ENCODE measurements around the gene ZNG1B.
"Not testable (repeated sequence)": the region's sequence is repeated elsewhere in the genome, so short reads cannot be mapped to it uniquely, and the experiment has no call there.

ZNG1B gene

GRCh38 chr2:113503094-113504042 lies 65.9 kb downstream of the ZNG1B start:
- Histone ChIP-seq H3K27me3 (ENCODE audit: insufficient read depth, insufficient read length) (peaks cover 70% of the 10 kb centered on the region), H3K4me3 (ENCODE audit: insufficient read length, low read depth) (peak overlapping the region; percentile 46), H3K9ac (ENCODE audit: insufficient read length, low read depth) (peak overlapping the region; percentile 42)
- TF ChIP-seq SUZ12 (IDR thresholded peaks at IDR 0.05; ENCODE audit: extremely low read depth, insufficient read depth, insufficient read length), result peak; percentile 99
- H3K36me3 ChIP-seq (ENCODE audit: insufficient read depth, insufficient read length, low read length); H3K9me3 ChIP-seq (ENCODE audit: insufficient read depth, low read length); H3K4me1 ChIP-seq (ENCODE audit: insufficient read depth, insufficient read length): not testable (repeated sequence)
- peak; percentile 33 for DNase-seq (ENCODE audit: low read depth, low spot score)

GRCh38 chr2:113504081-113504480 lies 66.6 kb downstream of the ZNG1B start:
- peaks cover 70% of the 10 kb centered on the region for H3K27me3 ChIP-seq (ENCODE audit: insufficient read depth, insufficient read length)
- H3K9ac ChIP-seq (ENCODE audit: insufficient read length, low read depth); H3K4me3 ChIP-seq (ENCODE audit: insufficient read length, low read depth); H3K9me3 ChIP-seq (ENCODE audit: insufficient read depth, low read length); H3K36me3 ChIP-seq (ENCODE audit: insufficient read depth, insufficient read length, low read length); H3K4me1 ChIP-seq (ENCODE audit: insufficient read depth, insufficient read length); DNase-seq (ENCODE audit: low read depth, low spot score): not testable (repeated sequence)

GRCh38 chr2:113507394-113508140 lies 70.1 kb downstream of the ZNG1B start:
- H3K4me1 ChIP-seq (ENCODE audit: insufficient read depth, insufficient read length), result not testable (repeated sequence)

GRCh38 chr2:113508187-113508586 lies 70.7 kb downstream of the ZNG1B start:
- not testable (repeated sequence) for H3K4me1 ChIP-seq (ENCODE audit: insufficient read depth, insufficient read length); H3K36me3 ChIP-seq (ENCODE audit: insufficient read depth, insufficient read length, low read length); H3K4me3 ChIP-seq (ENCODE audit: insufficient read length, low read depth); H3K9me3 ChIP-seq (ENCODE audit: insufficient read depth, low read length); DNase-seq (ENCODE audit: low read depth, low spot score); H3K9ac ChIP-seq (ENCODE audit: insufficient read length, low read depth)
- H3K27me3 ChIP-seq (ENCODE audit: insufficient read depth, insufficient read length), result peaks cover 54% of the 10 kb centered on the region

More at GRCh38 chr2:113507394-113508140, 70.1 kb downstream of the ZNG1B start:
- H3K4me3 ChIP-seq (ENCODE audit: insufficient read length, low read depth); H3K36me3 ChIP-seq (ENCODE audit: insufficient read depth, insufficient read length, low read length); H3K9me3 ChIP-seq (ENCODE audit: insufficient read depth, low read length); H3K9ac ChIP-seq (ENCODE audit: insufficient read length, low read depth); DNase-seq (ENCODE audit: low read depth, low spot score): not testable (repeated sequence)
- H3K27me3 ChIP-seq (ENCODE audit: insufficient read depth, insufficient read length), result peaks cover 60% of the 10 kb centered on the region

GRCh38 chr2:113510913-113511312 lies 73.4 kb downstream of the ZNG1B start:
- not testable (repeated sequence) for H3K36me3 ChIP-seq (ENCODE audit: insufficient read depth, insufficient read length, low read length); DNase-seq (ENCODE audit: low read depth, low spot score); H3K9ac ChIP-seq (ENCODE audit: insufficient read length, low read depth); H3K4me1 ChIP-seq (ENCODE audit: insufficient read depth, insufficient read length); H3K9me3 ChIP-seq (ENCODE audit: insufficient read depth, low read length); H3K4me3 ChIP-seq (ENCODE audit: insufficient read length, low read depth)
- peaks cover 32% of the 10 kb centered on the region for H3K27me3 ChIP-seq (ENCODE audit: insufficient read depth, insufficient read length)

- H3K9ac ChIP-seq (ENCODE audit: insufficient read length, low read depth); H3K36me3 ChIP-seq (ENCODE audit: insufficient read depth, insufficient read length, low read length); H3K4me1 ChIP-seq (ENCODE audit: insufficient read depth, insufficient read length); H3K9me3 ChIP-seq (ENCODE audit: insufficient read depth, low read length); H3K4me3 ChIP-seq (ENCODE audit: insufficient read length, low read depth); DNase-seq (ENCODE audit: low read depth, low spot score): not testable (repeated sequence)
- H3K27me3 ChIP-seq (ENCODE audit: insufficient read depth, insufficient read length), result peaks cover 30% of the 10 kb centered on the region
Observed at GRCh38 chr2:113511859-113512258, 74.4 kb downstream of the ZNG1B start.

- H3K4me3 ChIP-seq (ENCODE audit: insufficient read length, low read depth); DNase-seq (ENCODE audit: low read depth, low spot score); H3K4me1 ChIP-seq (ENCODE audit: insufficient read depth, insufficient read length); H3K27me3 ChIP-seq (ENCODE audit: insufficient read depth, insufficient read length); H3K9me3 ChIP-seq (ENCODE audit: insufficient read depth, low read length); H3K36me3 ChIP-seq (ENCODE audit: insufficient read depth, insufficient read length, low read length); H3K9ac ChIP-seq (ENCODE audit: insufficient read length, low read depth): not testable (repeated sequence)
Observed at GRCh38 chr2:113515457-113515856, 78.0 kb downstream of the ZNG1B start.

- H3K36me3 ChIP-seq (ENCODE audit: insufficient read depth, insufficient read length, low read length); H3K4me3 ChIP-seq (ENCODE audit: insufficient read length, low read depth); H3K9ac ChIP-seq (ENCODE audit: insufficient read length, low read depth); H3K27me3 ChIP-seq (ENCODE audit: insufficient read depth, insufficient read length); H3K9me3 ChIP-seq (ENCODE audit: insufficient read depth, low read length); DNase-seq (ENCODE audit: low read depth, low spot score); H3K4me1 ChIP-seq (ENCODE audit: insufficient read depth, insufficient read length): not testable (repeated sequence)
Observed at GRCh38 chr2:113515995-113516394, 78.5 kb downstream of the ZNG1B start.

GRCh38 chr2:113517025-113517424 lies 79.5 kb downstream of the ZNG1B start:
- H3K4me3 ChIP-seq (ENCODE audit: insufficient read length, low read depth); H3K27me3 ChIP-seq (ENCODE audit: insufficient read depth, insufficient read length); H3K9me3 ChIP-seq (ENCODE audit: insufficient read depth, low read length); H3K4me1 ChIP-seq (ENCODE audit: insufficient read depth, insufficient read length); H3K36me3 ChIP-seq (ENCODE audit: insufficient read depth, insufficient read length, low read length); DNase-seq (ENCODE audit: low read depth, low spot score); H3K9ac ChIP-seq (ENCODE audit: insufficient read length, low read depth): not testable (repeated sequence)

- not testable (repeated sequence) for H3K9me3 ChIP-seq (ENCODE audit: insufficient read depth, low read length); H3K4me1 ChIP-seq (ENCODE audit: insufficient read depth, insufficient read length); H3K36me3 ChIP-seq (ENCODE audit: insufficient read depth, insufficient read length, low read length); H3K27me3 ChIP-seq (ENCODE audit: insufficient read depth, insufficient read length); H3K4me3 ChIP-seq (ENCODE audit: insufficient read length, low read depth); H3K9ac ChIP-seq (ENCODE audit: insufficient read length, low read depth); DNase-seq (ENCODE audit: low read depth, low spot score)
Observed at GRCh38 chr2:113520837-113521236, 83.3 kb downstream of the ZNG1B start.

GRCh38 chr2:113521492-113521891 lies 84.0 kb downstream of the ZNG1B start:
- DNase-seq (ENCODE audit: low read depth, low spot score); H3K9me3 ChIP-seq (ENCODE audit: insufficient read depth, low read length); H3K9ac ChIP-seq (ENCODE audit: insufficient read length, low read depth); H3K4me1 ChIP-seq (ENCODE audit: insufficient read depth, insufficient read length); H3K27me3 ChIP-seq (ENCODE audit: insufficient read depth, insufficient read length); H3K4me3 ChIP-seq (ENCODE audit: insufficient read length, low read depth); H3K36me3 ChIP-seq (ENCODE audit: insufficient read depth, insufficient read length, low read length): not testable (repeated sequence)

Measured in NT2/D1 (cell line).